ENCODE results near the gene KRTAP10-5.

DNA sequence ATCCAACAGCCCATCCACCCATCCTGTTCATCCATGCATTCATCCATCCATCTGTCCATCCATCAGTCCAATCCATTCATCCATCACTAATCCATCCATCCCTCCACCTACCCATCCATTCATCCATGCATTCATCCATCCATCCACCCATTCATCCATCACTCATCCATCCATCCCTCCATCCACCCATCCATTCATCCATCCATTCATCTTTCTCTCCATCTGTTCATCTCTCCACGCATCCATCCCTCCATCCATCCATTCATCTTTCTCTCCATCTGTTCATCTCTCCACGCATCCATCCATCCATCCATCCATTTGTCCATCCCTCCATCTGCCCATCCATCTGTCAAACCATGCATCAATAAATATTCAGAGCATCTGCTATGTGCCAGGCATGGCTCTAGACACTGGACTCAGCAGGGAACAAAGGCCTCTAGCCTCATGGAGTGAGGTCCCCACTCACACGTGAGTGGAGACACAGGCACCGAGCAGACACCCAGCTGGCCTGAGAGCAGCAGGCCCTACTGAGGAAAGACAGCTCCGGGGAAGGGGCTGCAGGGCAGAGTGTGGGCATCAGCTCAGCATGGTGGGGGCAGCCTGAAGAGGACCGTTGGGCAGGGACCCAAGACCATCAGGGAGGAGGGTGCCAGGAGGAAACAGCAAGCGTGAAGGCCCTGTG, 50.0 kb downstream of the KRTAP10-5 start:
- no peak for TF ChIP-seq POLR2A (IDR thresholded peaks at IDR 0.05; ENCODE audit: low read depth, low read length)
- TF ChIP-seq POLR2AphosphoS5 (IDR thresholded peaks at IDR 0.05; ENCODE audit: low read depth, low read length), result no peak
- TF ChIP-seq TAF1 (IDR thresholded peaks at IDR 0.05; ENCODE audit: borderline replicate concordance, low read depth, low read length), result no peak

Data from GM12892 (cell line).